HCT116 (cell line): ENCODE results near the gene PRKCA. TPM values are rescaled to one million over a fixed set of nuclear protein-coding genes. Genes with fewer than 3 reads are reported as not detected.

Experiments
- ATAC-seq: fragments of 200-7000 bp; cut with Tn5 transposase; 2 replicates; pipeline ENCODE4 v1.9.1; 2020; ENCODE audit warnings: mild to moderate bottlenecking, moderate library complexity
- BruUV-seq: library from RNA; stranded (reverse); fragments of 400-500 nt; replicated peaks from 2 replicates; lab custom pipeline; 2021; lab: Mats Ljungman, UMichigan
- CTCF ChIA-PET: fragments of 300-600 bp; sonication (Branson Sonifier 250); formaldehyde crosslinking; loops from one replicate; lab custom pipeline; 2021; ENCODE audit warnings: antibody characterized with exemption; lab: Charles Lee
- POLR2A ChIA-PET: fragments of 300-600, 350-600 bp; sonication (Branson Sonifier 250); formaldehyde crosslinking; loops from one replicate; lab custom pipeline; 2021; ENCODE audit warnings: antibody characterized with exemption; lab: Charles Lee
- RAD21 ChIA-PET, 2 experiments: fragments of 300-600 bp; sonication (Branson Sonifier 250); formaldehyde crosslinking; loops; one replicate each; lab custom pipeline; 2023; ENCODE audit warnings: low total read pairs in 2 of 2; ENCODE audit not compliant: uncharacterized antibody in 2 of 2, unreplicated experiment in 2 of 2, low non-redundant PET in 1 of 2; lab: Charles Lee
- DNase-seq: peaks from one replicate; pipeline ENCODE4 v3.0.0-alpha.2; 2010; ENCODE audit warnings: low read depth, low spot score
- H2AFZ ChIP-seq: fragments of 200-600 bp; shearing (Covaris generic), sonication (generic); 2 replicates; pipeline ENCODE4 v1.6.1; 2017; ENCODE audit warnings: low read depth, mixed run types, mixed read lengths, antibody characterized with exemption, low read length; ENCODE audit not compliant: poor library complexity, severe bottlenecking
- H3K27ac ChIP-seq: 2 replicates; pipeline ENCODE4 v1.5.1; 2012; ENCODE audit warnings: low read depth, low read length
- H3K27me3 ChIP-seq: fragments of 200-600 bp; sonication (generic); 2 replicates; pipeline ENCODE4 v1.6.1; 2016; ENCODE audit warnings: mixed run types, low read length, mixed read lengths; ENCODE audit not compliant: insufficient read depth
- H3K36me3 ChIP-seq, 2 experiments: fragments of 200-500 bp in 1 of 2; fragments of 200-600 bp in 1 of 2; sonication (Bioruptor generic) in 1 of 2; sonication (generic) in 1 of 2; 2 replicates each; pipeline versions ENCODE4 v1.5.1 to v1.6.1; 2014 to 2016; ENCODE audit warnings: low read length in 2 of 2, inconsistent platforms in 1 of 2, mixed read lengths in 1 of 2, mixed run types in 1 of 2; ENCODE audit not compliant: insufficient read depth in 2 of 2, control insufficient read depth in 1 of 2
- H3K4me1 ChIP-seq, 2 experiments: fragments of 200-600 bp in 1 of 2; sonication (generic) in 1 of 2; 2 replicates each; pipeline versions ENCODE4 v1.5.1 to v1.6.1; 2012 to 2017; ENCODE audit warnings: low read length in 2 of 2, inconsistent platforms in 1 of 2, mild to moderate bottlenecking in 1 of 2, mixed read lengths in 1 of 2, mixed run types in 1 of 2, moderate library complexity in 1 of 2; ENCODE audit not compliant: insufficient read depth in 2 of 2, control insufficient read depth in 1 of 2
- H3K4me2 ChIP-seq: fragments of 200-600 bp; sonication (generic); 2 replicates; pipeline ENCODE4 v1.6.1; 2017; ENCODE audit warnings: mixed run types, low read length, mixed read lengths
- H3K4me3 ChIP-seq, 2 experiments: fragments of 200-600 bp in 1 of 2; sonication (generic) in 1 of 2; replicated peaks in 1 of 2; 2 replicates each; pipeline ENCODE4 v1.5.1; 2011 to 2016; ENCODE audit warnings: low read length in 2 of 2, control low read depth in 1 of 2, low read depth in 1 of 2, mild to moderate bottlenecking in 1 of 2, mixed read lengths in 1 of 2, mixed run types in 1 of 2
- H3K79me2 ChIP-seq: fragments of 200-600 bp; sonication (generic); 2 replicates; pipeline ENCODE4 v1.6.1; 2017; ENCODE audit warnings: mild to moderate bottlenecking, mixed run types, low read length, moderate library complexity, mixed read lengths; ENCODE audit not compliant: insufficient read depth
- H3K9ac ChIP-seq: fragments of 200-600 bp; sonication (generic); 2 replicates; pipeline ENCODE4 v1.6.1; 2016; ENCODE audit warnings: low read length, mixed read lengths
- H3K9me2 ChIP-seq: fragments of 200-600 bp; sonication (generic), shearing (Covaris generic); 2 replicates; pipeline ENCODE4 v1.6.1; 2017; ENCODE audit warnings: mixed run types, mild to moderate bottlenecking, moderate library complexity; ENCODE audit not compliant: insufficient read depth
- H3K9me3 ChIP-seq, 2 experiments: fragments of 200-500 bp in 1 of 2; fragments of 200-600 bp in 1 of 2; sonication (Bioruptor generic) in 1 of 2; sonication (generic) in 1 of 2; 2 replicates each; pipeline ENCODE4 v1.6.1; 2014 to 2017; ENCODE audit warnings: low read length in 2 of 2, mixed read lengths in 2 of 2, inconsistent platforms in 1 of 2, low read depth in 1 of 2, mild to moderate bottlenecking in 1 of 2, mixed run types in 1 of 2, moderate library complexity in 1 of 2; ENCODE audit not compliant: control insufficient read depth in 1 of 2, insufficient read depth in 1 of 2
- H4K20me1 ChIP-seq: fragments of 200-600 bp; sonication (generic), shearing (Covaris generic); 2 replicates; pipeline ENCODE4 v1.6.1; 2017; ENCODE audit warnings: mixed run types, mild to moderate bottlenecking, moderate library complexity; ENCODE audit not compliant: insufficient read depth
- CBX3 ChIP-seq: IDR thresholded peaks from 2 replicates; pipeline ENCODE4 v1.6.1; 2012; ENCODE audit warnings: low read depth
- CEBPB ChIP-seq: IDR thresholded peaks from 2 replicates; pipeline ENCODE4 v1.6.1; 2012; ENCODE audit warnings: low read depth
- EGR1 ChIP-seq: IDR thresholded peaks from 2 replicates; pipeline ENCODE4 v1.6.1; 2012; ENCODE audit warnings: low read depth
- EZH2phosphoT487 ChIP-seq: fragments of 200-600 bp; IDR thresholded peaks from 2 replicates; pipeline ENCODE4 v1.6.1; 2018; ENCODE audit warnings: antibody characterized with exemption, borderline replicate concordance
- FOSL1 ChIP-seq: IDR thresholded peaks from 2 replicates; pipeline ENCODE4 v1.6.1; 2012; ENCODE audit warnings: low read depth
- JUND ChIP-seq: IDR thresholded peaks from 2 replicates; pipeline ENCODE4 v1.6.1; 2012
- POLR2AphosphoS5 ChIP-seq: IDR thresholded peaks from 2 replicates; pipeline ENCODE4 v1.6.1; 2011; ENCODE audit warnings: mild to moderate bottlenecking, low read depth, low read length, moderate library complexity
- RAD21 ChIP-seq: IDR thresholded peaks from 2 replicates; pipeline ENCODE4 v1.6.1; 2012; ENCODE audit warnings: low read depth, mild to moderate bottlenecking
- SIN3A ChIP-seq: IDR thresholded peaks from 2 replicates; pipeline ENCODE4 v1.6.1; 2012; ENCODE audit warnings: low read depth
- SRF ChIP-seq: IDR thresholded peaks from 2 replicates; pipeline ENCODE4 v1.6.1; 2012; ENCODE audit warnings: low read depth
- TCF7L2 ChIP-seq: IDR thresholded peaks from 2 replicates; pipeline ENCODE4 v1.7.0; 2011; ENCODE audit warnings: borderline replicate concordance, inconsistent platforms; ENCODE audit not compliant: insufficient read depth, insufficient read length; ENCODE audit errors: extremely low read depth
- YY1 ChIP-seq: IDR thresholded peaks from 2 replicates; pipeline ENCODE4 v1.6.1; 2011; ENCODE audit warnings: low read length, low read depth, moderate library complexity, mild to moderate bottlenecking; ENCODE audit not compliant: insufficient replicate concordance; ENCODE audit errors: extremely low read depth
- intact Hi-C: fragments of 100-400 bp; cut with micrococcal nuclease; formaldehyde crosslinking; loops from 2 replicates; pipeline ENCODE4 v1.10.0; 2022
- total RNA-seq: library from RNA; stranded (reverse); gene quantifications from one replicate; pipeline ENCODE4 v1.2.1, GENCODE V29; 2021; ENCODE audit not compliant: unreplicated experiment
- TF ChIP-seq, protein P1 (sequence below): IDR thresholded peaks from 2 replicates; pipeline ENCODE4 v1.6.1; 2012
- TF ChIP-seq, protein P2 (sequence below): IDR thresholded peaks from 2 replicates; pipeline ENCODE4 v1.6.1; 2012; ENCODE audit warnings: low read depth
- TF ChIP-seq, protein P3 (sequence below), 3 experiments: fragments of 200-600 bp in 1 of 3; sonication (generic) in 1 of 3; IDR thresholded peaks in 2 of 3; conservative IDR thresholded peaks in 1 of 3; 2 replicates each; pipeline ENCODE4 v1.5.1; 2012 to 2017; ENCODE audit warnings: low read depth in 2 of 3, low read length in 2 of 3, antibody characterized with exemption in 1 of 3, borderline replicate concordance in 1 of 3, control low read depth in 1 of 3, mild to moderate bottlenecking in 1 of 3, mixed read lengths in 1 of 3, mixed run types in 1 of 3, moderate library complexity in 1 of 3; ENCODE audit not compliant: insufficient read depth in 1 of 3

Gene PRKCA
- total RNA-seq, 1 experiment from 2014 or later, result 18.8 TPM

DNA sequence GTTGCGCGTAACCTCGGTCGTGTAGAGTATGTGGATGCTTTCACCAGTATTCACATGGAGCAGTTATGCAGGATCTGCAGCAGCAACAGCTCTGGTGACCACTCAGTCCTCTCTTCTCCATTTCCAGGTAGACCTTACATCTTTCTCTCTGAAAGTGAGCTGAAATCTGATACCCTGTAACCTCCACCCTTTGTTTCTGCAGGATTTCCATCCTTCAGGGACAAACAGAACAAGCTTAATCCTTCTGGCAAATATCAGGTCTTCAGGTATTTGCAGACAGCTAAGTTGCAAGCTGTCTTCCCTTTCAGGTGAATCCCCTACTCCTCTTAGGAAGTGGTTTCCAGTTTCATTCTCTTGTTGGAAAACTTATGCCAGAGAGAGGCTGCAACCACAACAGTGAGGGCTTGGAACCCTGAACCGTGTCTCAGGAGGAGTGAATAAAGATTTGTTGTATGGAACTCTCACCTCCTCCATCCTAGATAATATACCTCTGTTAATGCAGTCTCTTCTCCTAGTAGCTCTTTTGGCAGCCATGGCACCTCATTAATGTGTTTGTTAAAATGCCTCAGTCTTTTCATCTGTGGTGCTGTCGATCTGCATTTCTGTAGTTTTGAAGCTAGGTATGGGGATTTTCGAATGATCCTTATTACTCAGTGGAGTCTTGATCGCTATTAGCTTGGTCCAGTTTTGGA is 172.5 kb downstream of the PRKCA start:
- no peaks in the 10 kb centered on the region for H3K9me3 ChIP-seq
- no peaks in the 10 kb centered on the region for H3K36me3 ChIP-seq
- DNase-seq, result no peak
- H3K9ac ChIP-seq, result no peak overlapping the region
- ATAC-seq, result no peak
- CTCF ChIA-PET, result no interaction called here
- no peaks in the 10 kb centered on the region for H3K27me3 ChIP-seq
- no peak overlapping the region for H3K4me3 ChIP-seq
- RAD21 ChIA-PET, result no interaction called here
- BruUV-seq, result no TSS peak
- peak overlapping the region; percentile 7 for H3K4me2 ChIP-seq
- peaks cover 19 to 42% of the 10 kb centered on the region in 2 experiments for H3K4me1 ChIP-seq
- no peak overlapping the region for H2AFZ ChIP-seq
- intact Hi-C loops, result no loop called here
- H3K79me2 ChIP-seq, result no peaks in the 10 kb centered on the region
- no peaks in the 10 kb centered on the region for H3K9me2 ChIP-seq
- no peak for TF ChIP-seq SIN3A
- no peak for TF ChIP-seq FOSL1
- TF ChIP-seq YY1, result no peak
- TF ChIP-seq POLR2AphosphoS5, result no peak
- TF ChIP-seq CEBPB, result no peak
- TF ChIP-seq CBX3, result no peak
- TF ChIP-seq, protein P1, sequence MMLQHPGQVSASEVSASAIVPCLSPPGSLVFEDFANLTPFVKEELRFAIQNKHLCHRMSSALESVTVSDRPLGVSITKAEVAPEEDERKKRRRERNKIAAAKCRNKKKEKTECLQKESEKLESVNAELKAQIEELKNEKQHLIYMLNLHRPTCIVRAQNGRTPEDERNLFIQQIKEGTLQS, result no peak
- no peak for TF ChIP-seq JUND
- no peak for TF ChIP-seq EZH2phosphoT487
- no peak for TF ChIP-seq EGR1
- no peaks in the 10 kb centered on the region for H4K20me1 ChIP-seq
- no peak overlapping the region for H3K27ac ChIP-seq
- POLR2A ChIA-PET, result interaction anchor here (1.4 kb wide), 1 partner anchor 8 kb away, joined by 3 read pairs; no protein-coding TSS in a partner anchor

DNA sequence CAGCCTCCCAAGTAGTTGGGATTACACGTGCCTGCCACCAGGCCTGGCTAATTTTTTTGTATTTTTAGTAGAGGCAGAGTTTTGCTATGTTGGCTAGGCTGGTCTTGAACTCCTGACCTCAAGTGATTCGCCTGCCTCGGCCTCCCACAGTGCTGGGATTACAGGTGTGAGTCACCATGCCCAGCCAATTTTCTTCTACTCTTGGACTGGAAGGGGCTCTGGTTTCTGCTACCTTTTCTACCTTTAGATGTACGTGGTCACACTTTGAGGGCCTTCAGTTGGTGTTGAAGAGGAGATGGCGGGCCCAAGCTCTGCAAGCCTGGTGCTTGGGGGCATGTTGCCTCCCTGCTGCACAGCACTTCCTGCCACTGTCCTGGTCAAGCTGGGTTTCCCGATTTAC is 173.6 kb downstream of the PRKCA start:
- H3K4me2 ChIP-seq, result peak overlapping the region; percentile 52
- peak; percentile 69 for ATAC-seq
- no peaks in the 10 kb centered on the region for H3K79me2 ChIP-seq
- H4K20me1 ChIP-seq, result no peaks in the 10 kb centered on the region
- ChIA-PET RAD21 (no interaction called here), POLR2A (no interaction called here), CTCF (no interaction called here)
- no peak overlapping the region for H3K9ac ChIP-seq
- H3K4me1 ChIP-seq, result peaks cover 19 to 37% of the 10 kb centered on the region in 2 experiments
- no peak overlapping the region for H2AFZ ChIP-seq
- intact Hi-C loops, result no loop called here
- H3K9me3 ChIP-seq, result no peaks in the 10 kb centered on the region
- no peak overlapping the region for H3K4me3 ChIP-seq
- H3K36me3 ChIP-seq, result no peaks in the 10 kb centered on the region
- no peak overlapping the region for H3K27ac ChIP-seq
- H3K27me3 ChIP-seq, result no peaks in the 10 kb centered on the region
- BruUV-seq, result no TSS peak
- TF ChIP-seq TCF7L2 (no peak), RAD21 (no peak), SRF (no peak), FOSL1 (no peak)
- TF ChIP-seq, protein P2, sequence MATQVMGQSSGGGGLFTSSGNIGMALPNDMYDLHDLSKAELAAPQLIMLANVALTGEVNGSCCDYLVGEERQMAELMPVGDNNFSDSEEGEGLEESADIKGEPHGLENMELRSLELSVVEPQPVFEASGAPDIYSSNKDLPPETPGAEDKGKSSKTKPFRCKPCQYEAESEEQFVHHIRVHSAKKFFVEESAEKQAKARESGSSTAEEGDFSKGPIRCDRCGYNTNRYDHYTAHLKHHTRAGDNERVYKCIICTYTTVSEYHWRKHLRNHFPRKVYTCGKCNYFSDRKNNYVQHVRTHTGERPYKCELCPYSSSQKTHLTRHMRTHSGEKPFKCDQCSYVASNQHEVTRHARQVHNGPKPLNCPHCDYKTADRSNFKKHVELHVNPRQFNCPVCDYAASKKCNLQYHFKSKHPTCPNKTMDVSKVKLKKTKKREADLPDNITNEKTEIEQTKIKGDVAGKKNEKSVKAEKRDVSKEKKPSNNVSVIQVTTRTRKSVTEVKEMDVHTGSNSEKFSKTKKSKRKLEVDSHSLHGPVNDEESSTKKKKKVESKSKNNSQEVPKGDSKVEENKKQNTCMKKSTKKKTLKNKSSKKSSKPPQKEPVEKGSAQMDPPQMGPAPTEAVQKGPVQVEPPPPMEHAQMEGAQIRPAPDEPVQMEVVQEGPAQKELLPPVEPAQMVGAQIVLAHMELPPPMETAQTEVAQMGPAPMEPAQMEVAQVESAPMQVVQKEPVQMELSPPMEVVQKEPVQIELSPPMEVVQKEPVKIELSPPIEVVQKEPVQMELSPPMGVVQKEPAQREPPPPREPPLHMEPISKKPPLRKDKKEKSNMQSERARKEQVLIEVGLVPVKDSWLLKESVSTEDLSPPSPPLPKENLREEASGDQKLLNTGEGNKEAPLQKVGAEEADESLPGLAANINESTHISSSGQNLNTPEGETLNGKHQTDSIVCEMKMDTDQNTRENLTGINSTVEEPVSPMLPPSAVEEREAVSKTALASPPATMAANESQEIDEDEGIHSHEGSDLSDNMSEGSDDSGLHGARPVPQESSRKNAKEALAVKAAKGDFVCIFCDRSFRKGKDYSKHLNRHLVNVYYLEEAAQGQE, result no peak
- TF ChIP-seq, protein P3, sequence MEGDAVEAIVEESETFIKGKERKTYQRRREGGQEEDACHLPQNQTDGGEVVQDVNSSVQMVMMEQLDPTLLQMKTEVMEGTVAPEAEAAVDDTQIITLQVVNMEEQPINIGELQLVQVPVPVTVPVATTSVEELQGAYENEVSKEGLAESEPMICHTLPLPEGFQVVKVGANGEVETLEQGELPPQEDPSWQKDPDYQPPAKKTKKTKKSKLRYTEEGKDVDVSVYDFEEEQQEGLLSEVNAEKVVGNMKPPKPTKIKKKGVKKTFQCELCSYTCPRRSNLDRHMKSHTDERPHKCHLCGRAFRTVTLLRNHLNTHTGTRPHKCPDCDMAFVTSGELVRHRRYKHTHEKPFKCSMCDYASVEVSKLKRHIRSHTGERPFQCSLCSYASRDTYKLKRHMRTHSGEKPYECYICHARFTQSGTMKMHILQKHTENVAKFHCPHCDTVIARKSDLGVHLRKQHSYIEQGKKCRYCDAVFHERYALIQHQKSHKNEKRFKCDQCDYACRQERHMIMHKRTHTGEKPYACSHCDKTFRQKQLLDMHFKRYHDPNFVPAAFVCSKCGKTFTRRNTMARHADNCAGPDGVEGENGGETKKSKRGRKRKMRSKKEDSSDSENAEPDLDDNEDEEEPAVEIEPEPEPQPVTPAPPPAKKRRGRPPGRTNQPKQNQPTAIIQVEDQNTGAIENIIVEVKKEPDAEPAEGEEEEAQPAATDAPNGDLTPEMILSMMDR (IDR thresholded peaks at IDR 0.05 in 2 of 3, conservative IDR thresholded peaks at IDR 0.05 in 1 of 3; ENCODE audit: borderline replicate concordance in 1 of 3, insufficient read depth in 1 of 3, low read depth in 2 of 3, low read length in 2 of 3), result no peak
- DNase-seq, result no peak
- no peaks in the 10 kb centered on the region for H3K9me2 ChIP-seq
